Nephron (organoid): Measurements from ENCODE around the gene UVRAG.

ENCODE experiments used
- H3K27ac Mint-ChIP-seq, 3 experiments: 2 replicates each; pipeline ENCODE4 v1.8.0; 2020; ENCODE audit warnings: mixed read lengths in 3 of 3, mild to moderate bottlenecking in 2 of 3, moderate library complexity in 1 of 3
- H3K27me3 Mint-ChIP-seq: 2 replicates; pipeline ENCODE4 v1.8.0; 2021; ENCODE audit warnings: low read depth, mild to moderate bottlenecking, moderate library complexity, mixed read lengths
- H3K36me3 Mint-ChIP-seq: 2 replicates; pipeline ENCODE4 v1.8.0; 2020; ENCODE audit warnings: low read depth, mixed read lengths
- H3K4me1 Mint-ChIP-seq: 2 replicates; pipeline ENCODE4 v1.8.0; 2020; ENCODE audit warnings: mixed read lengths
- H3K4me3 Mint-ChIP-seq, 3 experiments: 2 replicates each; pipeline ENCODE4 v1.8.0; 2020; ENCODE audit warnings: mild to moderate bottlenecking in 3 of 3, mixed read lengths in 3 of 3, moderate library complexity in 2 of 3
- H3K9me3 Mint-ChIP-seq: 2 replicates; pipeline ENCODE4 v1.8.0; 2020; ENCODE audit warnings: mixed read lengths
- CTCF ChIP-seq, 3 experiments: fragments of 200-600 bp; sonication (generic); IDR thresholded peaks; one replicate each; pipeline ENCODE4 v1.5.0; 2021; ENCODE audit warnings: antibody characterized with exemption in 3 of 3; ENCODE audit not compliant: unreplicated experiment in 3 of 3

Gene UVRAG

GRCh38 chr11:76189682-76190081 lies 374.7 kb downstream of the UVRAG start:
- peaks cover 14% of the 10 kb centered on the region for H3K27me3 Mint-ChIP-seq
- peaks cover 8% of the 10 kb centered on the region for H3K36me3 Mint-ChIP-seq
- no peak overlapping the region for H3K4me3 Mint-ChIP-seq
- TF ChIP-seq CTCF (IDR thresholded peaks at IDR 0.05; ENCODE audit: unreplicated experiment in 3 of 3), result no peak
- H3K27ac Mint-ChIP-seq, result peak overlapping the region in 1 of 3 experiments; percentile 88
- H3K4me1 Mint-ChIP-seq, result peaks cover 47% of the 10 kb centered on the region
- H3K9me3 Mint-ChIP-seq, result no peaks in the 10 kb centered on the region

- H3K27me3 Mint-ChIP-seq, result peaks cover 14% of the 10 kb centered on the region
- H3K27ac Mint-ChIP-seq, result peak overlapping the region; percentile 83 to 88 (median 85)
- TF ChIP-seq CTCF (IDR thresholded peaks at IDR 0.05; ENCODE audit: unreplicated experiment in 3 of 3), result no peak
- peaks cover 11% of the 10 kb centered on the region for H3K36me3 Mint-ChIP-seq
- H3K9me3 Mint-ChIP-seq, result no peaks in the 10 kb centered on the region
- H3K4me1 Mint-ChIP-seq, result peaks cover 44% of the 10 kb centered on the region
- peak overlapping the region in 1 of 3 experiments; percentile 3 for H3K4me3 Mint-ChIP-seq
Observed at GRCh38 chr11:76190376-76190775, 375.4 kb downstream of the UVRAG start.
